Measurements from ENCODE around the gene CAPN7. TPM values are rescaled to one million over a fixed set of nuclear protein-coding genes. Genes with fewer than 3 reads are reported as not detected.
A peak's percentile ranks its signal among the peaks of the same experiment; 100 is the strongest.

Gene CAPN7
- total and polyA plus RNA-seq, 2 experiments from 2014 or later: 26.7 to 33.1 TPM

DNA sequence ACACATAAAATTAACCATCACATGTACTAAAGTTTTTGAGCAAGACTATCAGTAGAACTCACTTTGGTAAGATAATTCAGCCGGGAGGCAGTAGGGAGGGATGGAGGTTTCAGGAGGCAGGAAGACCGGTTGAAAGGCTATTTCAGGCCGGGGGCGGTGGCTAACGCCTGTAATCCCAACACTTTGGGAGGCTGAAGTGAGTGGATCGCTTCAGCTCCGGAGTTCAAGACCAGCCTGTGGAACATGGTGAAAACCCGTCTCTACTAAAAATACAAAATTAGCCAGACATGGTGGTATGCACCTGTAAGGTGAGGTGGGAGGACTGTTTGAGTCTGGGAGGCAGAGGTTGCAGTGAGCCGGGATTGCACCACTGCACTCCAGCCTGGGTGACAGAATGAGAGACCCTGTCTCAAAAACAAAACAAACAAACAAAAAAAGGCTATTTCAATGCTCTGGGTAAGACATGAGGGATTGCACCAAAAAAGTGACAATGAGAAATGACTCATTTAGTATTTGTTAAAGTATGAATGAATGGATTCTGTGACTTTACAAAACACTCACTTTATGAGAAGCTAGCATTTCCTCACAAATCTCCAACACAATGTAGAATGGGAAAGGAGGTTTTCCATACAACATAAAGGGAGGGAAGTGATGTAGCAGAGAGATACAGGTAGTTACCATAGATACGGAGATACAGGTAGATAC, 82.4 kb downstream of the CAPN7 start:
- H3K36me3 ChIP-seq: no peaks in the 10 kb centered on the region
- TF ChIP-seq CTCF (IDR thresholded peaks at IDR 0.05; ENCODE audit: low read depth, low read length): no peak

DNA sequence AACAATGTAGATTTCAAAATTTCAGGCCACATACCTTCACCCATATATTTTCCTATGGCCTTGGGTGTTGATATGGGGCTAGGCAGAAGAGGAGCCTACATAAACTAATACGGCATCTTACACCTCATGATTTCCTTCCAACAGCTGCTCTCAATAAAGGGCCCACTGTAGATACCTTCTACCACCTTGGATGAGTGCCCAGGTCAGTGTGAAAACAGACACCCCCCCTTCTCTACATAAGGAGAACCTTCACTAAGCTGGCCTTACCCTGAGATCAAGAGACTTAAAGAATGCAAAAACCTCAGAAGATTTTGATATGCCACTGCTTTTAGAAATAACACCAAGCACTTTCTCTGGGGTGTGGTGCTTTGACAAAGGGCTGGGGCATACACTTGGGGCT, 83.6 kb downstream of the CAPN7 start:
- H3K9me3 ChIP-seq (ENCODE audit: low read depth): no peaks in the 10 kb centered on the region
- H3K27ac ChIP-seq: no peak overlapping the region
- H3K4me1 ChIP-seq (ENCODE audit: low read depth): peaks cover 3% of the 10 kb centered on the region
- H3K4me3 ChIP-seq: no peak overlapping the region
- DNase-seq (ENCODE audit: low read depth in 1 of 2, low spot score in 1 of 2): no peak
- no peaks in the 10 kb centered on the region for H3K27me3 ChIP-seq
- no peaks in the 10 kb centered on the region for H3K36me3 ChIP-seq
- TF ChIP-seq CTCF (IDR thresholded peaks at IDR 0.05; ENCODE audit: low read depth, low read length): no peak

More for the DNA sequence above, 82.4 kb downstream of the CAPN7 start:
- no peaks in the 10 kb centered on the region for H3K27me3 ChIP-seq
- no peak overlapping the region for H3K27ac ChIP-seq
- H3K4me1 ChIP-seq (ENCODE audit: low read depth): peaks cover 3% of the 10 kb centered on the region
- no peak for DNase-seq (ENCODE audit: low read depth in 1 of 2, low spot score in 1 of 2)
- H3K4me3 ChIP-seq: no peak overlapping the region
- no peaks in the 10 kb centered on the region for H3K9me3 ChIP-seq (ENCODE audit: low read depth)

DNA sequence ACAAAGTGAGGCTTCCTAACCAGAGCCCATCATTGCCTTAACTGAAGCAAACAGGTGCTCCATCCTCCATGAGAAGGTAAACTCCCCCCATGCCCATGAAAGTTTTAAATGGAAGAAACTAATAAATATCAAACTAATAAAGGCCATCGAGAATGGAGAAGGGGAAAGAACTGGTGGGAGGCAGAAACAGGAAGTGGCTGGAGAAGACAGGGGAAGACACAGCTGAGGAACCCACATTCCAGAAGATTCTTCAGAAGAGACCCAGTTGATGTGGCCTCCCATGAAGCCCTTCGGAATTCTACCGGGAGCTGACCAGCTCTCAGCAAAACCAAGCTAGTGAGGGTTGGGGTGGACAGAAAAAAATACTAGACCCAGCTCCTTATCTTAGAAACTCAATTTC, 84.7 kb downstream of the CAPN7 start:
- DNase-seq (ENCODE audit: low read depth in 1 of 2, low spot score in 1 of 2): no peak

DNA sequence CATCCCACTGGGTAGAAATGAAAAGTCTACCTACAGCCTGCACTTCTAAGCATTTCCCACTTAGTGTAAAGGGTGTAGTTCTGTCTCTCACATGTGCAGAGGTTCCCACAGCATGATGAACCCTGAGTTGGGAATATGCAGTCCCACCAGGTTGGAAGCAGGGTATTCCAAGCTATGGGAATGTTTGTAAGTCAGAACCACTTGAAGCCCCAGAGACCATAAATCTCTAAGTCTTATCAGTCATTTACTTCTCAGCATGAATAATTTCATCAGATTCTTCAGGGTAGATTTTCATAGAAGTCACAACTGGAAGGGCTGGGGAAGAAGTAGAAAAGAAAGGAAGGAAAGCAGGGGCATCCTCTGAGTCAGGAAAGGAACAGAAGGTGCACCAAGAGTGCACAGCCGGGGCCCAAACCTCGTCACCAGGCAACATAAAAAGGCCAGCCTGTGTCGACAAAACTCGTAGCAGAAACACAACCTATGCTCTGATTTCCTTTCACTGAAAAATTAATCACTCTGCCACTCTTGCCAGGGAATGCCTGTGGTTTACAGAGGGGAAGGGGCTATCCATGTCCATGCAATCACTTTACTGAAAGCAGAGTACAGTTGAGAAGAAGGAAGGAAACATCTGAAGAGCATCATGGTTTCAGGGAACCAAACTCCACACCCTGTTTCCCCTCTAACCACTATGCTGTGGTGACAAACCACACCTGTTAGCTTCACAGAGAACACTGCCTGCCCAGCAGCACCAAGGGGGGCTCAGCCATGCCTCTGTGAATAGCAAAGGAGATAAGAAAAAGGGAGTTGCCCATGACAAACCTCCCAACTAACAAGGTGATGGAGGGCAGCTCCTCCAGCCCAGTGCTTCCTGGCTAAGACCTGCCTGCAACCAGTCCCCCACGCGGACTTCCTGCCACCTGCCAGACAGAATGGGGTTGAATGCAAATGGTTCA, 85.8 kb downstream of the CAPN7 start:
- Histone ChIP-seq H3K27ac (no peak overlapping the region), H3K4me3 (no peak overlapping the region), H3K4me1 (ENCODE audit: low read depth) (peaks cover 3% of the 10 kb centered on the region), H3K27me3 (no peaks in the 10 kb centered on the region), H3K9me3 (ENCODE audit: low read depth) (no peaks in the 10 kb centered on the region), H3K36me3 (no peaks in the 10 kb centered on the region)
- TF ChIP-seq CTCF (IDR thresholded peaks at IDR 0.05; ENCODE audit: low read depth, low read length): no peak
- peak in 1 of 2 donors; percentile 64 for DNase-seq (ENCODE audit: low read depth in 1 of 2, low spot score in 1 of 2)

More for the DNA sequence above, 84.7 kb downstream of the CAPN7 start:
- peaks cover 3% of the 10 kb centered on the region for H3K4me1 ChIP-seq (ENCODE audit: low read depth)
- TF ChIP-seq CTCF (IDR thresholded peaks at IDR 0.05; ENCODE audit: low read depth, low read length): no peak
- no peak overlapping the region for H3K27ac ChIP-seq
- H3K9me3 ChIP-seq (ENCODE audit: low read depth): no peaks in the 10 kb centered on the region
- no peak overlapping the region for H3K4me3 ChIP-seq
- no peaks in the 10 kb centered on the region for H3K27me3 ChIP-seq
- no peaks in the 10 kb centered on the region for H3K36me3 ChIP-seq

DNA sequence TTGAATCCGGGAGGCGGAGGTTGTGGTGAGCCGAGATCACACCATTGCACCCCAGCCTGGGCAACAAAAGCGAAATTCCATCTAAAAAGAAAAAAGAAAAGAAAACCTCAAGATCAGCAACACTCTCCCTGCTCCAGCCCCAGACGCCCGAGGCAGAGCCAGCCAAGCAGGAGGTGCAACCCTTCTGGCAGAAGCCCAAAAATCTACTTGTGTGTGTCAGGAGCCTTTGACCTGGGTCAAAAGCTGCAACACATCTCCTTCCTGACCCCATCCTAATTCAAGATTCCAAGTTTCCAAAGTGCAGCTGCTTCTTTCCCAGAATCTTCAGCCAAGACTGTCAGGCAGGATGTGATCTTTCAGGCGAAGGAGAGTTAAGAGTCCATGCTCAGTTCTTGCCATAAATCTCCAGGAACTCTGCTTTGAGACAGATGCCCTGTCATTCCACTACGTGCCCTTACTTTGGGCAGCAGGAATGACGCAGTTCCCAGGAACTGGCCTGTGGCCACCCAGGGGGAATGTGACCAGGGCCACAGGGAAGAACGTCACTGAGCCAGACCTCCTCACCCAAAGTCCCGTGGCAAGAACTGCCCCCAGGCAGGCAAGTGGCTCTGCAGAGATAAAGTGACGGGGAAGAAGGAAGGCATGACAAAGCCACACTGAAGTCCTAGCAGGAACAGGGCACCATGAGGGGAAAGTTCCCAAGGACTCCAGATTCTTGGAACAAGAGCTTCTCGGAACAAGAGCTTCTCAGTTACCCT, 86.9 kb downstream of the CAPN7 start:
- peaks cover 8% of the 10 kb centered on the region for H3K4me1 ChIP-seq (ENCODE audit: low read depth)
- H3K27ac ChIP-seq: no peak overlapping the region
- H3K4me3 ChIP-seq: no peak overlapping the region
- no peaks in the 10 kb centered on the region for H3K36me3 ChIP-seq
- no peaks in the 10 kb centered on the region for H3K27me3 ChIP-seq
- TF ChIP-seq CTCF (IDR thresholded peaks at IDR 0.05; ENCODE audit: low read depth, low read length): no peak
- H3K9me3 ChIP-seq (ENCODE audit: low read depth): no peaks in the 10 kb centered on the region
- peak in 1 of 2 donors; percentile 63 for DNase-seq (ENCODE audit: low read depth in 1 of 2, low spot score in 1 of 2)
